Transverse colon (tissue), 4 donors: ENCODE measurements around the gene AGPAT2.

Source experiments
- EP300 ChIP-seq: sonication (generic); formaldehyde crosslinking; IDR thresholded peaks from one replicate; pipeline ENCODE4 v1.6.1; 2017; ENCODE audit warnings: antibody characterized with exemption, low read depth
- POLR2AphosphoS5 ChIP-seq, 3 donors: sonication (generic); formaldehyde crosslinking; IDR thresholded peaks; one replicate each; pipeline ENCODE4 v1.6.1; 2016; ENCODE audit warnings: antibody characterized with exemption in 3 of 3
- TF ChIP-seq, protein P1 (sequence below), 5 experiments: fragments of 200-600 bp in 3 of 5; fragments of 450-650 bp in 2 of 5; sonication (generic) in 3 of 5; IDR thresholded peaks; 1 replicate in 2 of 5; 2 replicates in 3 of 5; pipeline ENCODE4 v1.5.1; 2016 to 2017; ENCODE audit warnings: antibody characterized with exemption in 5 of 5, inconsistent platforms in 3 of 5, mild to moderate bottlenecking in 2 of 5, moderate library complexity in 1 of 5

DNA sequence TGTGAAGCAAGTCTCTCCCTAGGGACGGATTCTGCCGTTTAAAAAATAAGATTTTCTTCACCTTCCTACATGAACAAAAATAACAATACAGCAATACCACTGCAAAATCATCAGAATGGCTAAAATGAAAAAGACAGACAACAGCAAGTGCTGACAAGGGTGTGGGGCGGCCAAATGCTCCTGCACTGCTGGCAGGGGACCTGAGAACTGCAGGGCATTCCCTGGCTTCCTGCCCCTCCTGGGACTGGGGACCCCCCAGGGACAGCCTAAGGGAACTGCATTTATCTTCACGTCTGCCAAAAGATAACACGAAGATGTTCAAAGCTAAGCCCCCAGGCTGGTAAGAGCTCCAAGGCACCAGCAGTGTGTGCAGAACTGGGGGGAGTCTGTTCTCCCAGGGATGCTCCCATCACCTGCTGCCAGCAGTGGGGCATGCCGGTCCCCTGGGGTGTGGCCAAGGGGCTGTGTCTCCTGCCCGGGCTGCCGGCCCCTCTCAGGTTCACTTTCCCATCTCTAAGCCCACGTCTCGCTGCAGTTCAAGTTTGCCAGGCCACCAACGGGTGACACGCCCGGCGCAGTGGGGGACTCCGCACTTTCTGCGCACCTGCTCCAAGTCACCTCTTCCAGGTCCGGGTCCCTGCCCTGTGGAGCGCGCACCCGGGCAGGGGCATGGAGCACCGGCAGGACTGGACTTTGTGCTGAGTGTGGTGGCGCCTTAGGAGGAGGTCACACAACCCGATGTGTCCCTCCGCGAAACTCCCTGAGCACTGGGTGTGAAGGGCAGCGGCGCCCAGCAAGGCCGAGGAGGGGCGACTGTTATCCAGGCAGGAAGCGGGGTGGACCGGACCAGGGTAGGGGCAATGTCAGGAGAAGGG lies 29.0 kb downstream of the AGPAT2 start:
- TF ChIP-seq, protein P1, sequence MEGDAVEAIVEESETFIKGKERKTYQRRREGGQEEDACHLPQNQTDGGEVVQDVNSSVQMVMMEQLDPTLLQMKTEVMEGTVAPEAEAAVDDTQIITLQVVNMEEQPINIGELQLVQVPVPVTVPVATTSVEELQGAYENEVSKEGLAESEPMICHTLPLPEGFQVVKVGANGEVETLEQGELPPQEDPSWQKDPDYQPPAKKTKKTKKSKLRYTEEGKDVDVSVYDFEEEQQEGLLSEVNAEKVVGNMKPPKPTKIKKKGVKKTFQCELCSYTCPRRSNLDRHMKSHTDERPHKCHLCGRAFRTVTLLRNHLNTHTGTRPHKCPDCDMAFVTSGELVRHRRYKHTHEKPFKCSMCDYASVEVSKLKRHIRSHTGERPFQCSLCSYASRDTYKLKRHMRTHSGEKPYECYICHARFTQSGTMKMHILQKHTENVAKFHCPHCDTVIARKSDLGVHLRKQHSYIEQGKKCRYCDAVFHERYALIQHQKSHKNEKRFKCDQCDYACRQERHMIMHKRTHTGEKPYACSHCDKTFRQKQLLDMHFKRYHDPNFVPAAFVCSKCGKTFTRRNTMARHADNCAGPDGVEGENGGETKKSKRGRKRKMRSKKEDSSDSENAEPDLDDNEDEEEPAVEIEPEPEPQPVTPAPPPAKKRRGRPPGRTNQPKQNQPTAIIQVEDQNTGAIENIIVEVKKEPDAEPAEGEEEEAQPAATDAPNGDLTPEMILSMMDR (IDR thresholded peaks at IDR 0.05) = no peak
- TF ChIP-seq POLR2AphosphoS5 (IDR thresholded peaks at IDR 0.05) (no peak), EP300 (no peak)
